Gastrocnemius medialis (tissue), 4 donors: Measurements from ENCODE around the gene SETD4.

Source experiments
- CTCF ChIP-seq, 5 experiments: fragments of 450-650 bp in 3 of 5; fragments of 200-600 bp in 2 of 5; sonication (generic) in 2 of 5; IDR thresholded peaks in 4 of 5; conservative IDR thresholded peaks in 1 of 5; 1 replicate in 4 of 5; 2 replicates in 1 of 5; pipeline ENCODE4 v1.5.1; 2016 to 2019; ENCODE audit warnings: antibody characterized with exemption in 5 of 5, mild to moderate bottlenecking in 3 of 5, moderate library complexity in 3 of 5
- POLR2A ChIP-seq, 2 donors: fragments of 450-650 bp; IDR thresholded peaks; one replicate each; pipeline ENCODE4 v1.6.1; 2017; ENCODE audit warnings: antibody characterized with exemption in 2 of 2, mild to moderate bottlenecking in 2 of 2, moderate library complexity in 2 of 2

DNA sequence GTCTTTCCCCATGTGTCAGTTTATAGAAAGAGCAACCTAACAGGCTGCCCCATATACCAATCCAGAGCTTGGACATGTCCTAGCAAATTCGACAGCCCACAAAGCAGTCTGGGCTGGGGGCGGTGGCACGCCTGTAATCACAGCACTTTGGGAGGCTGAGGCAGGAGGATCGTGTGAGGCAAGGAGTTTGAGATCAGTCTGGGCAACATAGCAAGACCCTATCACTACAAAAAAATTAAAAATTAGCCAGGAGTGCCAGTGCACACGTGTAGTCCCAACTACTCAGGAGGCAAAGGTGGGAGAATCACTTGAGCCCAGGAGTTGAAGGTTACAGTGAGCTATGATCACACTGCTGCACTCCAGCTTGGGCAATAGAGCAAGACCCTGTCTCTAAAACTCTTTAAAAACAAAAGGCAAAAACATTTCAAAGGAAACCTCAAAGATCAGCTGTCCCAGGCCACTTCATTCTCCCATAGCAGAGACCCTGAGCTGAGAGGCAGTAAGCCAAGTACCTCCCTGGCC lies 54.4 kb downstream of the SETD4 start:
- no peak for TF ChIP-seq CTCF (IDR thresholded peaks at IDR 0.05 in 4 of 5, conservative IDR thresholded peaks at IDR 0.05 in 1 of 5)
- no peak for TF ChIP-seq POLR2A (IDR thresholded peaks at IDR 0.05)
